GM10248 (cell line): Measurements from ENCODE around the gene PHRF1.

Experiments
- CTCF ChIA-PET: fragments of 300-600 bp; sonication (Branson Sonifier 250); formaldehyde crosslinking; extraction: SDS; loops from one replicate; lab custom pipeline; 2021; ENCODE audit warnings: antibody characterized with exemption; lab: Yijun Ruan, JAX
- POLR2A ChIA-PET: fragments of 350-650 bp; sonication (Branson Sonifier 250); formaldehyde crosslinking; extraction: SDS; loops from one replicate; lab custom pipeline; 2020; ENCODE audit warnings: antibody characterized with exemption; lab: Yijun Ruan, JAX
- DNase-seq: peaks from one replicate; pipeline ENCODE4 v3.0.0; 2012; ENCODE audit errors: extremely low spot score
- CTCF ChIP-seq: IDR thresholded peaks from 2 replicates; pipeline ENCODE4 v1.5.1; 2012; ENCODE audit warnings: mild to moderate bottlenecking, low read depth; ENCODE audit errors: extremely low read depth, missing control alignments, control extremely low read depth

Gene PHRF1

GRCh38 chr11:556662-557256 lies 19.5 kb upstream of the PHRF1 start:
- TF ChIP-seq CTCF = no peak
- DNase-seq = no peak
- CTCF ChIA-PET = interaction anchor here (0.9 to 8.1 kb wide), 9 partner anchors 10 to 208 kb away, joined by 3 to 71 read pairs (median 3); partner anchors contain the start of genes HRAS and SCT
- POLR2A ChIA-PET = interaction anchor here (0.6 kb wide), 1 partner anchor 12 kb away, joined by 3 read pairs; no protein-coding TSS in a partner anchor

- DNase-seq = no peak
- ChIA-PET CTCF (interaction anchor here (0.9 to 8.1 kb wide), 5 partner anchors 9 to 208 kb away, joined by 3 to 71 read pairs (median 3); partner anchors contain the start of gene SCT), POLR2A (no interaction called here)
- no peak for TF ChIP-seq CTCF
These were observed 18.7 kb upstream of the PHRF1 start for GRCh38 chr11:557328-558132.

- TF ChIP-seq CTCF = no peak
- no peak for DNase-seq
- POLR2A ChIA-PET = no interaction called here
- CTCF ChIA-PET = interaction anchor here (2.1 kb wide), 1 partner anchor 40 kb away, joined by 9 read pairs; no protein-coding TSS in a partner anchor
These were observed 17.8 kb upstream of the PHRF1 start for GRCh38 chr11:558503-558902.

GRCh38 chr11:559020-559620 lies 17.1 kb upstream of the PHRF1 start:
- DNase-seq = no peak
- POLR2A ChIA-PET = interaction anchor here (0.6 kb wide), 1 partner anchor 109 kb away, joined by 3 read pairs; no protein-coding TSS in a partner anchor
- CTCF ChIA-PET = interaction anchor here (1.5 to 2.1 kb wide), 2 partner anchors 40 to 138 kb away, joined by 3 to 9 read pairs; no protein-coding TSS in a partner anchor
- TF ChIP-seq CTCF = no peak

GRCh38 chr11:559712-560304 lies 16.5 kb upstream of the PHRF1 start:
- TF ChIP-seq CTCF = no peak
- ChIA-PET CTCF (interaction anchor here (1.2 to 2.1 kb wide), 3 partner anchors 41 to 163 kb away, joined by 3 to 9 read pairs (median 4); no protein-coding TSS in a partner anchor), POLR2A (interaction anchor here (0.6 kb wide), 1 partner anchor 110 kb away, joined by 3 read pairs; no protein-coding TSS in a partner anchor)
- no peak for DNase-seq
